ENCODE measurements around the gene INSYN1.
"Not testable (repeated sequence)": the region's sequence is repeated elsewhere in the genome, so short reads cannot be mapped to it uniquely, and the experiment has no call there.

The INSYN1 gene

GRCh38 chr15:73747847-73748590 lies 5.1 kb downstream of the INSYN1 start:
- DNase-seq = no peak

GRCh38 chr15:73746883-73747282 lies 6.3 kb downstream of the INSYN1 start:
- no peak for DNase-seq

- no peak for DNase-seq
Observed at GRCh38 chr15:73746261-73746660, 6.9 kb downstream of the INSYN1 start.

- DNase-seq = no peak
Observed at GRCh38 chr15:73745073-73745472, 8.1 kb downstream of the INSYN1 start.

GRCh38 chr15:73744293-73744692 lies 8.9 kb downstream of the INSYN1 start:
- DNase-seq = no peak

- no peak for DNase-seq
Observed at GRCh38 chr15:73741321-73741836, 11.8 kb downstream of the INSYN1 start.

- no peak for DNase-seq
Observed at GRCh38 chr15:73740152-73741048, 12.8 kb downstream of the INSYN1 start.

GRCh38 chr15:73737535-73737934 lies 15.6 kb downstream of the INSYN1 start:
- DNase-seq = no peak

GRCh38 chr15:73732930-73733329 lies 20.2 kb downstream of the INSYN1 start:
- no peak for DNase-seq

- not testable (repeated sequence) for DNase-seq
Observed at GRCh38 chr15:73732051-73732450, 21.1 kb downstream of the INSYN1 start.

- DNase-seq = no peak
Observed at GRCh38 chr15:73727330-73727976, 25.7 kb downstream of the INSYN1 start.

GRCh38 chr15:73724212-73724611 lies 28.9 kb downstream of the INSYN1 start:
- no peak for DNase-seq

GRCh38 chr15:73723191-73723590 lies 30.0 kb downstream of the INSYN1 start:
- DNase-seq = no peak

- DNase-seq = no peak
Observed at GRCh38 chr15:73722425-73722824, 30.7 kb downstream of the INSYN1 start.

GRCh38 chr15:73718694-73719093 lies 34.5 kb downstream of the INSYN1 start:
- no peak for DNase-seq

- no peak for DNase-seq
Observed at GRCh38 chr15:73717802-73718201, 35.3 kb downstream of the INSYN1 start.

- DNase-seq = no peak
Observed at GRCh38 chr15:73717206-73717605, 35.9 kb downstream of the INSYN1 start.

- no peak for DNase-seq
Observed at GRCh38 chr15:73716417-73716816, 36.7 kb downstream of the INSYN1 start.

- no peak for DNase-seq
Observed at GRCh38 chr15:73715417-73715816, 37.7 kb downstream of the INSYN1 start.

- DNase-seq = no peak
Observed at GRCh38 chr15:73714695-73715301, 38.4 kb downstream of the INSYN1 start.

- DNase-seq = no peak
Observed at GRCh38 chr15:73712107-73712506, 41.0 kb downstream of the INSYN1 start.

- no peak for DNase-seq
Observed at GRCh38 chr15:73711526-73711925, 41.6 kb downstream of the INSYN1 start.

- DNase-seq = no peak
Observed at GRCh38 chr15:73710321-73710720, 42.8 kb downstream of the INSYN1 start.

All from CD4-positive, alpha-beta T cell treated with Interleukin-10 for 1 hour (primary cell).